Kidney (tissue), 14 donors: Measurements from ENCODE around the gene IGF1. TPM values are rescaled to one million over a fixed set of nuclear protein-coding genes. Genes with fewer than 3 reads are reported as not detected.

Experiments
- DNase-seq, 5 donors: peaks; one replicate each; pipeline ENCODE4 v3.0.0-alpha.2; 2013 to 2020
- FAIRE-seq: peaks from 2 replicates; lab custom pipeline; 2012; peaks lifted over from hg19 to GRCh38; lab: Jason Lieb, UNC
- H3K27ac ChIP-seq, 2 donors: one replicate each; pipeline ENCODE4 v1.7.0; 2013; ENCODE audit warnings: low read depth in 2 of 2, low read length in 2 of 2, inconsistent platforms in 1 of 2
- H3K27me3 ChIP-seq: one replicate; pipeline ENCODE4 v1.7.1; 2013; ENCODE audit warnings: low read length, inconsistent platforms; ENCODE audit not compliant: control insufficient read depth, insufficient read depth
- H3K36me3 ChIP-seq, 3 donors: one replicate each; pipeline versions ENCODE4 v1.7.0 to v1.7.1; 2013; ENCODE audit warnings: low read length in 3 of 3, control low read depth in 1 of 3, inconsistent platforms in 1 of 3; ENCODE audit not compliant: insufficient read depth in 3 of 3, control insufficient read depth in 2 of 3
- H3K4me1 ChIP-seq, 3 donors: one replicate each; pipeline versions ENCODE4 v1.7.0 to v1.7.1; 2013; ENCODE audit warnings: low read length in 3 of 3, inconsistent platforms in 1 of 3, low read depth in 1 of 3; ENCODE audit not compliant: control insufficient read depth in 2 of 3, insufficient read depth in 2 of 3
- H3K4me3 ChIP-seq, 3 donors: one replicate each; pipeline versions ENCODE4 v1.7.0 to v1.8.1; 2013; ENCODE audit warnings: low read length in 3 of 3, control low read depth in 1 of 3, inconsistent platforms in 1 of 3
- H3K9ac ChIP-seq, 3 donors: one replicate each; pipeline versions ENCODE4 v1.7.0 to v1.7.1; 2013; ENCODE audit warnings: low read length in 3 of 3, control low read depth in 1 of 3, inconsistent platforms in 1 of 3
- H3K9me3 ChIP-seq, 3 donors: one replicate each; pipeline versions ENCODE4 v1.7.0 to v1.7.1; 2013; ENCODE audit warnings: low read length in 3 of 3, control low read depth in 1 of 3, inconsistent platforms in 1 of 3; ENCODE audit not compliant: control insufficient read depth in 2 of 3, insufficient read depth in 1 of 3
- intact Hi-C: fragments of 100-400 bp; cut with DNase I; formaldehyde crosslinking; loops from one replicate; pipeline ENCODE4 v1.11.1; 2022
- polyA plus RNA-seq: library from polyadenylated mRNA; stranded (reverse); fragments of 350-450 nt; fragmentation: Illumina TruSeq; extraction: RNeasy Lipid Tissue Mini Kit (QIAGEN cat#74804); gene quantifications from one replicate; pipeline ENCODE4 v1.2.3, GENCODE V29; 2014; ENCODE audit warnings: low read depth, low replicate concordance; ENCODE audit not compliant: insufficient read depth
- total RNA-seq: library from RNA; stranded (reverse); fragmentation: NEBNext Ultra II Directional; extraction: Animal tissue kit (Norgen Biotek cat#: 25700); gene quantifications from one replicate; pipeline ENCODE4 v1.2.1, GENCODE V29; 2021
- TF ChIP-seq, protein P1 (sequence below): IDR thresholded peaks from 3 replicates; pipeline ENCODE4 v1.5.1; 2012; ENCODE audit warnings: mild to moderate bottlenecking, moderate library complexity, borderline replicate concordance; ENCODE audit not compliant: insufficient read depth; ENCODE audit errors: extremely low read depth
- donor health status: control.
- donor health status: control.
- donor health status: control.
- donor health status: control.
- donor health status: control.
- donor health status: DM: yes; HTN: yes; CAD: no.
- donor health status: Normal renal cell carcinoma (clear cell type).

Gene IGF1
- total and polyA plus RNA-seq, 2 donors from 2014 or later, result 0.71 to 7.2 TPM

DNA sequence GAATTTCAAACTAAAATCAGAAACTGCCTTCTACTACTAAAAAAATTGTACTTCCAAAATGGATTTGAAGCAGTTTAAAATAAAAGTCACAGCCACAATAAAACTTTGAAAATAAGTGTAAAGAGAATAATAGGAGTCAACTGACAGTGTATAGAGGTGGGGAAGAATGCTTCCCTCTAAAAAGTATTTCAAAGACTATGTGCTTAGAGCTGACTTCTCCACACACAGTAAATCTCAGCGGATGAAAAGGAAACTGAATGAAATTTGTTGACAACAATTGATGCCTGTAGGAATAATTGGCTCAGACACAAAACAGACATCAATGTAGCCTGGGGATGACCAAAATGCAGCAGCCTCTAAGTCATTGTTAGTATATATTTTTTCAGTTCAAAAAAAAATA lies 7.9 kb downstream of the IGF1 start:
- no peaks in the 10 kb centered on the region for H3K27me3 ChIP-seq
- H3K9ac ChIP-seq, result no peak overlapping the region
- intact Hi-C loops, result no loop called here
- TF ChIP-seq, protein P1, sequence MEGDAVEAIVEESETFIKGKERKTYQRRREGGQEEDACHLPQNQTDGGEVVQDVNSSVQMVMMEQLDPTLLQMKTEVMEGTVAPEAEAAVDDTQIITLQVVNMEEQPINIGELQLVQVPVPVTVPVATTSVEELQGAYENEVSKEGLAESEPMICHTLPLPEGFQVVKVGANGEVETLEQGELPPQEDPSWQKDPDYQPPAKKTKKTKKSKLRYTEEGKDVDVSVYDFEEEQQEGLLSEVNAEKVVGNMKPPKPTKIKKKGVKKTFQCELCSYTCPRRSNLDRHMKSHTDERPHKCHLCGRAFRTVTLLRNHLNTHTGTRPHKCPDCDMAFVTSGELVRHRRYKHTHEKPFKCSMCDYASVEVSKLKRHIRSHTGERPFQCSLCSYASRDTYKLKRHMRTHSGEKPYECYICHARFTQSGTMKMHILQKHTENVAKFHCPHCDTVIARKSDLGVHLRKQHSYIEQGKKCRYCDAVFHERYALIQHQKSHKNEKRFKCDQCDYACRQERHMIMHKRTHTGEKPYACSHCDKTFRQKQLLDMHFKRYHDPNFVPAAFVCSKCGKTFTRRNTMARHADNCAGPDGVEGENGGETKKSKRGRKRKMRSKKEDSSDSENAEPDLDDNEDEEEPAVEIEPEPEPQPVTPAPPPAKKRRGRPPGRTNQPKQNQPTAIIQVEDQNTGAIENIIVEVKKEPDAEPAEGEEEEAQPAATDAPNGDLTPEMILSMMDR, result no peak
- no peaks in the 10 kb centered on the region for H3K9me3 ChIP-seq
- DNase-seq (no peak), FAIRE-seq (no peak)
- H3K36me3 ChIP-seq, result no peaks in the 10 kb centered on the region
- no peak overlapping the region for H3K4me3 ChIP-seq
- H3K27ac ChIP-seq, result no peak overlapping the region
- no peaks in the 10 kb centered on the region for H3K4me1 ChIP-seq

- Histone ChIP-seq H3K9me3 (no peaks in the 10 kb centered on the region), H3K4me3 (no peak overlapping the region), H3K36me3 (no peaks in the 10 kb centered on the region), H3K27ac (no peak overlapping the region), H3K4me1 (no peaks in the 10 kb centered on the region), H3K27me3 (no peaks in the 10 kb centered on the region), H3K9ac (no peak overlapping the region)
- FAIRE-seq (no peak), DNase-seq (no peak)
- intact Hi-C loops, result no loop called here
- TF ChIP-seq, protein P1, result no peak
Measured at GRCh38 chr12:102471556-102471955, 8.8 kb downstream of the IGF1 start.

- Histone ChIP-seq H3K27me3 (no peaks in the 10 kb centered on the region), H3K9me3 (no peaks in the 10 kb centered on the region), H3K36me3 (no peaks in the 10 kb centered on the region), H3K4me3 (no peak overlapping the region), H3K9ac (no peak overlapping the region), H3K27ac (no peak overlapping the region), H3K4me1 (no peaks in the 10 kb centered on the region)
- FAIRE-seq (no peak), DNase-seq (no peak)
- TF ChIP-seq, protein P1, result no peak
- intact Hi-C loops, result no loop called here
Measured at GRCh38 chr12:102470945-102471344, 9.4 kb downstream of the IGF1 start.

DNA sequence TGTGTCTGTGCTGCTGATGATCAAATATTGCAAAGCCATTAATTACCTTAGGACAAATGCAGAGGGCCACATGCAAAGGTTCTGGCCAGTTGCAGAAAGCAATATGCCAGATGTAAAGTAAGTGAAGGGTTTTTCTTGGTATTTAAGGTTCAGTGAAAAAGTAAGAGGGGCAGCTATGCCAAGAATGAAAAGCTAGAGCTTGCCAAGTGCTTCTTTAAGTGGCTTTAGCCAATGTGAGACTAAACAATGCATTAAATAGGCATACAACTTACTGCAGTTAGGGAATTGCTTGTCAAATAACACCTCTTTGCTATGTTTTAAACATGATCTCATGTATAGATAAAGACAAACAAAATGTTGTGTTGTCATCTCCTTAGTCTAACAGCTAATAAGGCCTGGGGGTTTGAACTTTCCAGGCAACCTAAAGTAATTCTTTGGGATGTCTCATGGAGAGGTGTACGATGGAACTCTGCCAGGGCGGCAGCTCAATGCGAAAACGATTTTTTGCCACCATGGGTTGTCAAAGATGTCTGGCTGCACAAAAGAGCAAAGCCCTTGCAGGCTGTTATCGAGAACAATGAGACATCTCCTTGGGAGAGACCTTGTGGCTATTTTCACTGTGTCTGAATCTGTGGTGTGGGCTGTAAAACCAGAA lies 12.0 kb downstream of the IGF1 start:
- H3K9ac ChIP-seq, result no peak overlapping the region
- intact Hi-C loops, result no loop called here
- no peaks in the 10 kb centered on the region for H3K4me1 ChIP-seq
- TF ChIP-seq, protein P1, result no peak
- H3K36me3 ChIP-seq, result no peaks in the 10 kb centered on the region
- no peak for FAIRE-seq
- no peaks in the 10 kb centered on the region for H3K27me3 ChIP-seq
- no peak overlapping the region for H3K27ac ChIP-seq
- peak in 1 of 5 donors; percentile 40 for DNase-seq
- no peaks in the 10 kb centered on the region for H3K9me3 ChIP-seq
- no peak overlapping the region for H3K4me3 ChIP-seq
